GM12801 (cell line): Measurements from ENCODE around the gene LCE3C.

ENCODE experiments used
- CTCF ChIP-seq: IDR thresholded peaks from one replicate; pipeline ENCODE4 v1.5.1; 2011; ENCODE audit warnings: control low read depth; ENCODE audit not compliant: insufficient read length; ENCODE audit errors: extremely low read depth

Gene LCE3C

GRCh38 chr1:152630596-152630995 lies 30.6 kb downstream of the LCE3C start:
- no peak for TF ChIP-seq CTCF

GRCh38 chr1:152640351-152640750 lies 40.3 kb downstream of the LCE3C start:
- no peak for TF ChIP-seq CTCF

- no peak for TF ChIP-seq CTCF
Measured at GRCh38 chr1:152643945-152644344, 43.9 kb downstream of the LCE3C start.

- TF ChIP-seq CTCF = no peak
Measured at GRCh38 chr1:152645146-152645545, 45.1 kb downstream of the LCE3C start.

GRCh38 chr1:152646656-152647055 lies 46.6 kb downstream of the LCE3C start:
- no peak for TF ChIP-seq CTCF
